ENCODE data around the gene TTC23.
A peak's percentile ranks its signal among the peaks of the same experiment; 100 is the strongest.

TTC23 gene

GRCh38 chr15:99134317-99134821 is 115.0 kb downstream of the TTC23 start:
- DNase-seq, result no peak

GRCh38 chr15:99132634-99133287 is 116.6 kb downstream of the TTC23 start:
- no peak for DNase-seq

- no peak for DNase-seq
Measured at GRCh38 chr15:99132122-99132521, 117.3 kb downstream of the TTC23 start.

- DNase-seq, result no peak
Measured at GRCh38 chr15:99131441-99132023, 117.8 kb downstream of the TTC23 start.

- DNase-seq, result no peak
Measured at GRCh38 chr15:99130765-99131440, 118.5 kb downstream of the TTC23 start.

- no peak for DNase-seq
Measured at GRCh38 chr15:99130314-99130713, 119.1 kb downstream of the TTC23 start.

GRCh38 chr15:99129644-99130043 is 119.7 kb downstream of the TTC23 start:
- no peak for DNase-seq

- DNase-seq, result no peak
Measured at GRCh38 chr15:99128411-99128810, 121.0 kb downstream of the TTC23 start.

- no peak for DNase-seq
Measured at GRCh38 chr15:99127773-99128172, 121.6 kb downstream of the TTC23 start.

GRCh38 chr15:99126930-99127329 is 122.5 kb downstream of the TTC23 start:
- no peak for DNase-seq

- no peak for DNase-seq
Measured at GRCh38 chr15:99126131-99126588, 123.2 kb downstream of the TTC23 start.

- DNase-seq, result peak; percentile 53
Measured at GRCh38 chr15:99125061-99125891, 124.1 kb downstream of the TTC23 start.

- no peak for DNase-seq
Measured at GRCh38 chr15:99124641-99125040, 124.7 kb downstream of the TTC23 start.

- peak; percentile 91 for DNase-seq
Measured at GRCh38 chr15:99123713-99124451, 125.5 kb downstream of the TTC23 start.

- DNase-seq, result no peak
Measured at GRCh38 chr15:99122831-99123712, 126.3 kb downstream of the TTC23 start.

- no peak for DNase-seq
Measured at GRCh38 chr15:99121691-99122410, 127.5 kb downstream of the TTC23 start.

- no peak for DNase-seq
Measured at GRCh38 chr15:99121207-99121606, 128.2 kb downstream of the TTC23 start.

GRCh38 chr15:99120050-99120777 is 129.2 kb downstream of the TTC23 start:
- no peak for DNase-seq

GRCh38 chr15:99118801-99119546 is 130.4 kb downstream of the TTC23 start:
- DNase-seq, result no peak

All from right forelimb (tissue), 1 donor.